DOHH2 (cell line): ENCODE results near the gene MALRD1.

ENCODE experiments used
- H3F3A ChIP-seq: fragments of 200-600 bp; sonication (generic), shearing (Covaris generic); 2 replicates; pipeline ENCODE4 v1.6.0; 2016; ENCODE audit warnings: antibody characterized with exemption, mild to moderate bottlenecking; ENCODE audit not compliant: control insufficient read depth, insufficient read depth
- H3K27ac ChIP-seq: fragments of 200-600 bp; sonication (generic); 2 replicates; pipeline ENCODE4 v1.5.1; 2014; ENCODE audit warnings: low read depth, mild to moderate bottlenecking, low read length, moderate library complexity
- H3K27me3 ChIP-seq: fragments of 200-600 bp; sonication (generic); 2 replicates; pipeline ENCODE4 v1.6.1; 2014; ENCODE audit warnings: mild to moderate bottlenecking, low read length, mixed read lengths; ENCODE audit not compliant: control insufficient read depth
- H3K36me3 ChIP-seq: fragments of 200-600 bp; sonication (generic); 2 replicates; pipeline ENCODE4 v1.6.1; 2014; ENCODE audit warnings: mild to moderate bottlenecking, low read length, moderate library complexity, mixed read lengths; ENCODE audit not compliant: control insufficient read depth
- H3K4me1 ChIP-seq: fragments of 200-600 bp; sonication (generic); 2 replicates; pipeline ENCODE4 v1.6.1; 2014; ENCODE audit warnings: mild to moderate bottlenecking, low read length, mixed read lengths; ENCODE audit not compliant: control insufficient read depth
- H3K4me2 ChIP-seq: fragments of 200-600 bp; sonication (generic); 2 replicates; pipeline ENCODE4 v1.6.0; 2014; ENCODE audit warnings: mild to moderate bottlenecking, low read length, moderate library complexity
- H3K4me3 ChIP-seq: fragments of 200-600 bp; sonication (generic); 2 replicates; pipeline ENCODE4 v1.5.1; 2014; ENCODE audit warnings: mild to moderate bottlenecking, low read length, mixed read lengths
- H3K79me2 ChIP-seq: fragments of 200-600 bp; sonication (generic); 2 replicates; pipeline ENCODE4 v1.6.1; 2014; ENCODE audit warnings: mild to moderate bottlenecking, low read length, mixed read lengths; ENCODE audit not compliant: control insufficient read depth
- H3K9me2 ChIP-seq: fragments of 200-600 bp; sonication (generic); replicated peaks from 2 replicates; pipeline ENCODE4 v1.6.1; 2014; ENCODE audit warnings: mild to moderate bottlenecking, low read length, mixed read lengths; ENCODE audit not compliant: control insufficient read depth
- H3K9me3 ChIP-seq: fragments of 200-600 bp; sonication (generic); 2 replicates; pipeline ENCODE4 v1.6.1; 2014; ENCODE audit warnings: antibody characterized with exemption, low read length, mixed read lengths; ENCODE audit not compliant: control insufficient read depth, insufficient read depth
- H4K20me1 ChIP-seq: fragments of 200-600 bp; sonication (generic); 2 replicates; pipeline ENCODE4 v1.6.0; 2014; ENCODE audit warnings: low read depth, mild to moderate bottlenecking, antibody characterized with exemption, low read length, moderate library complexity; ENCODE audit not compliant: control insufficient read depth, insufficient read depth
- EZH2phosphoT487 ChIP-seq: fragments of 200-600 bp; sonication (generic); IDR thresholded peaks from 2 replicates; pipeline ENCODE4 v1.6.1; 2017; ENCODE audit warnings: borderline replicate concordance, mild to moderate bottlenecking, antibody characterized with exemption, low read length, moderate library complexity, mixed read lengths
- TF ChIP-seq, protein P1 (sequence below): fragments of 200-600 bp; sonication (generic); IDR thresholded peaks from one replicate; pipeline ENCODE4 v1.5.1; 2014; ENCODE audit warnings: antibody characterized with exemption, mild to moderate bottlenecking, low read depth, low read length; ENCODE audit not compliant: poor library complexity, severe bottlenecking

MALRD1 gene

DNA sequence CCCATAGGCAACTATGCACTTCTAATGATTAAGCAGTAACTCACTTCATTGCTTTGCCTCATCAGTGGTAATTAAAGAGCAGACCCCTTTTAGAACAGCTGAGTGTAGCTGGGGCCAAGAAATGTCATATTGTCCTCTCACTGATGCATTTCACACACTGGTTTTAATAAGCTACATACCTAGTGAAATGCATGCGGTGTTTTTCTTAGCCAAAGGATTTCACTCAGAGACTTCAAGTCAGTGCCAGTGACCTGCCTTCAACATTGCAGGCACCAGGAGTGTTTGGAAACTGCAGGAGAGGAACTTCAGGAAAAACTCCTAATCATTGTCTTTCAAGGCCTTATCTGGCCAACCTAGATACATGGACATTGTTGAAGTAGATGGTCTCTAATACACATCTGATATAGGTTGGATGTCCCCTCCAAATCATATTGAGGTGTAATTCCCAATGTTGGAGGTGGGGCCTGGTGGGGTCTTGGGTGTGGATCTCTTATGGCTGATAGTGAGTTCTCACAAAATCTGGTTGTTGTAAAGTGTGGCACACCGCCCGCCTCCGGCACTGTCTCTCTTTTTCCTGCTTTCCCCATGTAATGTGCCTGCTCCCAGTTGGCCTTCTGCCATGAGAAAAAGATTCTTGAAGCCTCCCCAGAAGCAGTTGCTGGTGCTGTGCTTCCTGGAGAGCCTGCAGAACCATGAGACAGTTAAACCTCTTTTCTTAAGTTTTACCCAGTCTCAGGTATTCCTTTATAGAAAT is 515.0 kb downstream of the MALRD1 start:
- Histone ChIP-seq H3K4me1 (no peaks in the 10 kb centered on the region), H3K9me2 (no peaks in the 10 kb centered on the region), H4K20me1 (no peaks in the 10 kb centered on the region), H3K4me2 (no peak overlapping the region), H3K27ac (no peak overlapping the region), H3K27me3 (no peaks in the 10 kb centered on the region), H3K9me3 (no peaks in the 10 kb centered on the region), H3K79me2 (no peaks in the 10 kb centered on the region), H3K4me3 (no peak overlapping the region), H3K36me3 (no peaks in the 10 kb centered on the region), H3F3A (no peaks in the 10 kb centered on the region)
- TF ChIP-seq, protein P1, sequence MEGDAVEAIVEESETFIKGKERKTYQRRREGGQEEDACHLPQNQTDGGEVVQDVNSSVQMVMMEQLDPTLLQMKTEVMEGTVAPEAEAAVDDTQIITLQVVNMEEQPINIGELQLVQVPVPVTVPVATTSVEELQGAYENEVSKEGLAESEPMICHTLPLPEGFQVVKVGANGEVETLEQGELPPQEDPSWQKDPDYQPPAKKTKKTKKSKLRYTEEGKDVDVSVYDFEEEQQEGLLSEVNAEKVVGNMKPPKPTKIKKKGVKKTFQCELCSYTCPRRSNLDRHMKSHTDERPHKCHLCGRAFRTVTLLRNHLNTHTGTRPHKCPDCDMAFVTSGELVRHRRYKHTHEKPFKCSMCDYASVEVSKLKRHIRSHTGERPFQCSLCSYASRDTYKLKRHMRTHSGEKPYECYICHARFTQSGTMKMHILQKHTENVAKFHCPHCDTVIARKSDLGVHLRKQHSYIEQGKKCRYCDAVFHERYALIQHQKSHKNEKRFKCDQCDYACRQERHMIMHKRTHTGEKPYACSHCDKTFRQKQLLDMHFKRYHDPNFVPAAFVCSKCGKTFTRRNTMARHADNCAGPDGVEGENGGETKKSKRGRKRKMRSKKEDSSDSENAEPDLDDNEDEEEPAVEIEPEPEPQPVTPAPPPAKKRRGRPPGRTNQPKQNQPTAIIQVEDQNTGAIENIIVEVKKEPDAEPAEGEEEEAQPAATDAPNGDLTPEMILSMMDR = no peak
- TF ChIP-seq EZH2phosphoT487 = no peak

DNA sequence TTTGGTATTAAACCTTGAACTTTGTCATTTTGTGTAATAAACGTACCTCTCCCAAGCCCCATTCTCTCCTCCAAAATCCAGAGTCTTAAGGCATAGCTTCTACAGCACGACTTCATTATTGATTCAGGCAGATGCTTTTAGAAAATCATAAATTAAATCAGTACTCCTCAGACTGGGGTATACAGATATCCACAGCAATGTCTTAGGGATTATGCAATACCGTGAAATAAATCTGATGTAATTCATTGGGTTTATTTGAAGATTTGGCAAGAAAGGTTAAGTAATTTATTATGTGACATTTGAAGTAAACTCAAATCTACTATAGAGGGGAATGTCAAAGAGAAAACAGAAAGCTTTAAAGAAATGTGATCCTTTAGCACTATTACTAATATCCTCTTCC is 521.5 kb downstream of the MALRD1 start:
- Histone ChIP-seq H4K20me1 (no peaks in the 10 kb centered on the region), H3F3A (no peaks in the 10 kb centered on the region), H3K36me3 (no peaks in the 10 kb centered on the region), H3K79me2 (no peaks in the 10 kb centered on the region), H3K27me3 (no peaks in the 10 kb centered on the region), H3K27ac (no peak overlapping the region), H3K9me2 (no peaks in the 10 kb centered on the region), H3K4me3 (no peak overlapping the region), H3K4me2 (no peak overlapping the region), H3K9me3 (no peaks in the 10 kb centered on the region), H3K4me1 (no peaks in the 10 kb centered on the region)
- no peak for TF ChIP-seq EZH2phosphoT487
- TF ChIP-seq, protein P1 = no peak

DNA sequence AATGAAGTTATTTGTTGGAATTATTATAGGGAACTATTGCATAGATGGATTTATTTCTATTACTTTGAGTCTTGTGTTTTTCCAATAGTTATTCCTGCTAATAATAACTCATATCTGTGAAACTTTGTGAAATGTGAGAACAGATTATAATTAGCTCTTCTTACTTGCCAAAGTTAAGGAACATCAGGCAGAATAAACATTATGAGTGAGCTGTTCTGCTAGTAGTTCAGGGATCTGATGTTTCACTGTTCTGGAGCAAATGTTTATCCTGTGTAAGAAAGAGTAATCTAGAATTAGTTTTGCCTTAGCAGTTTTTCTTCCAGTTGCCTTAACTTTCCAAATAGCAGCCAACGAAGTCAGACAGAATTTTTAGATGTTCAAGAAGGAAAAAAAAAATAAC is 522.4 kb downstream of the MALRD1 start:
- no peaks in the 10 kb centered on the region for H3K36me3 ChIP-seq
- no peaks in the 10 kb centered on the region for H3K9me3 ChIP-seq
- no peaks in the 10 kb centered on the region for H3K9me2 ChIP-seq
- no peaks in the 10 kb centered on the region for H3K79me2 ChIP-seq
- no peak for TF ChIP-seq EZH2phosphoT487
- TF ChIP-seq, protein P1 = no peak
- H3K4me1 ChIP-seq = no peaks in the 10 kb centered on the region
- H3K27ac ChIP-seq = no peak overlapping the region
- H3K4me3 ChIP-seq = no peak overlapping the region
- H3K27me3 ChIP-seq = no peaks in the 10 kb centered on the region
- H3K4me2 ChIP-seq = no peak overlapping the region
- no peaks in the 10 kb centered on the region for H4K20me1 ChIP-seq
- no peaks in the 10 kb centered on the region for H3F3A ChIP-seq
